Stimulated activated effector memory CD8-positive, alpha-beta T cell treated with anti-CD3 and anti-CD28 coated beads, Interleukin-12 subunit alpha, Interleukin-12 subunit beta, amount 100 ng/mL, for 72 hours (primary cell): ENCODE data around the gene CCL17.

Experiments used
- ATAC-seq: fragments of 150-1000 bp; cut with Tn5 transposase; 2 replicates; pipeline ENCODE4 v1.10.0; 2021
- DNase-seq, 2 donors: peaks; one replicate each; pipeline ENCODE4 v3.0.0; 2021 to 2022; ENCODE audit warnings: low spot score in 2 of 2
- H3K27ac Mint-ChIP-seq: one replicate; pipeline ENCODE4 v1.8.0; 2022; ENCODE audit warnings: mild to moderate bottlenecking, mixed read lengths
- H3K36me3 Mint-ChIP-seq: one replicate; pipeline ENCODE4 v1.8.0; 2022; ENCODE audit warnings: mild to moderate bottlenecking, mixed read lengths
- H3K4me1 Mint-ChIP-seq: one replicate; pipeline ENCODE4 v1.8.0; 2022; ENCODE audit warnings: mixed read lengths
- H3K4me3 Mint-ChIP-seq: one replicate; pipeline ENCODE4 v1.8.0; 2022; ENCODE audit warnings: mild to moderate bottlenecking, mixed read lengths
- H3K9me3 Mint-ChIP-seq: one replicate; pipeline ENCODE4 v1.8.0; 2022; ENCODE audit warnings: mixed read lengths

CCL17 gene

DNA sequence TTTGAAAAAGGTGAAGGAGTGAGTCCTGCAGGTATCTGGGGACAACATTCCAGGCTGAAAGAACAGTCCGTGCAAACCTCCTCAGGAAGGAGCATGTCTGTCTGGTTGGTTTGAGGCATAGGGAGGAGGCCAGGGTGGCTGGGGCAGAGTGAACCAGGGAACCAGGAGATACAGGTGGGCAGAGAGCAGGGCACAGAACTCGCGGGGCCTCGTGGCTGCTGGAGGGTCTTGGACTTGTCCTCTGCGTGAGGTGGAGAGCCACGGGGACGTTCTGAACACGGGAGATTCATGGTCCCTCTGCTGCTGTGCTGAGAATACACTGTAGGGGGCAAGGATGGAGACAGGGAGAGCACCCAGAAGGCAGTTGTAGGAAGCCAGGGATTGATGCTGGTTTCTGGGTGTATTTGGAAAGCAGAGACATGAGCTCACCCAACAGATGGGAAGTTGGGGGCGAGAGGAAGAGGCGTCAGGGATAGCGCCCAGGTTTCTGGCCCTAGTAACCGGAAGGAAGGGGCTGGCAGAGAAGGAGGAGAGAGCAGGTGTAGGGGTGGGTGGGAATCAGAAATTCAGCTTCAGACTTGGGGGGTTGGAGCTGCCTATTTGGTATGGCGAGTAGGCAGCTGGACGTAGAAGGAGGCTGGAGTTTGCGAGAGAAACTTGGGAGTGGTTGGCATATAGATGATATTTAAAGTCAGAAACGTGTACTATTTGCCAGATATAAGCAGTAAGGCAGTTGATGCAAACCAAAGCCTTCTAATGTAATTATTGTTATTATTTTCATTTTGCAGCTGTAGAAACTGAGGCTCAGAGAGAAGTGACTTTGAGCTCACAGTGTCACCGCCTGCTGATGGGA is at the start of gene CCL17:
TSS of gene CCL17 (plus strand) at position 803 of the 853 bp plus-strand sequence. CDS start 9,166 bp downstream, outside the sequence.
- peaks cover 5% of the 10 kb centered on the region for H3K36me3 Mint-ChIP-seq
- H3K4me3 Mint-ChIP-seq, result no peak within 1 kb of the TSS
- H3K9me3 Mint-ChIP-seq, result no peaks in the 10 kb centered on the region
- peaks cover 10% of the 10 kb centered on the region for H3K4me1 Mint-ChIP-seq
- peak within 1 kb of the TSS; percentile 9 for H3K27ac Mint-ChIP-seq
- ATAC-seq (peak; percentile 21), DNase-seq (no peak)

DNA sequence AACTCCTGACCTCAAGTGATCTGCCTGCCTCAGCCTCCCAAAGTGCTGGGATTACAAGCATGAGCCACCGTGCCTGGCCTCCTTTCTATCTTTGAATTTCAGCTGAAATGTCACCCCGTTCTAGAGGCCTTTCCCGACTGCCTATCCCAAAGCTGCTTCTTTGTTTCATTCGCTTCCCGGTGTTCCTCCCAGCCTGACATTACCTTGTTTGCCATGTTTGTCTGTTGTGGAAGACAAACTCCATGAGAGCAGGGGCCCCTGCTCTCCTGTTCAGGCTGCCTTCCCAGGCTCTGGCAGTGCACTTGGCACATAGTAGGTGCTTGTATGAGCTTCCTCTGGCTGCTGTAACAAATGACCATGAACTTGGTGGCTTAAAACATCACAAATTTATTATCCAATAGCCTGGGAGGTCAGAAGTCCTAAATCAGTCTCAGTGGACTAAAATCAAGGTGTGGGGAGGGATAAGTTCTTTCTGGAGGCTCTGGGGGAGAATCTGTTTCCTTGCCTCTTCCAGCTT is 48.6 kb upstream of the CCL17 start:
- Mint-ChIP-seq H3K27ac (no peak overlapping the region), H3K4me1 (peaks cover 12% of the 10 kb centered on the region), H3K4me3 (no peak overlapping the region), H3K36me3 (peaks cover 2% of the 10 kb centered on the region), H3K9me3 (no peaks in the 10 kb centered on the region)
- ATAC-seq (no peak), DNase-seq (no peak)

GRCh38 chr16:57356547-57356946 is 48.0 kb upstream of the CCL17 start:
- peaks cover 8% of the 10 kb centered on the region for H3K36me3 Mint-ChIP-seq
- H3K4me3 Mint-ChIP-seq, result no peak overlapping the region
- ATAC-seq (no peak), DNase-seq (no peak)
- H3K27ac Mint-ChIP-seq, result no peak overlapping the region
- no peaks in the 10 kb centered on the region for H3K9me3 Mint-ChIP-seq
- peaks cover 12% of the 10 kb centered on the region for H3K4me1 Mint-ChIP-seq

DNA sequence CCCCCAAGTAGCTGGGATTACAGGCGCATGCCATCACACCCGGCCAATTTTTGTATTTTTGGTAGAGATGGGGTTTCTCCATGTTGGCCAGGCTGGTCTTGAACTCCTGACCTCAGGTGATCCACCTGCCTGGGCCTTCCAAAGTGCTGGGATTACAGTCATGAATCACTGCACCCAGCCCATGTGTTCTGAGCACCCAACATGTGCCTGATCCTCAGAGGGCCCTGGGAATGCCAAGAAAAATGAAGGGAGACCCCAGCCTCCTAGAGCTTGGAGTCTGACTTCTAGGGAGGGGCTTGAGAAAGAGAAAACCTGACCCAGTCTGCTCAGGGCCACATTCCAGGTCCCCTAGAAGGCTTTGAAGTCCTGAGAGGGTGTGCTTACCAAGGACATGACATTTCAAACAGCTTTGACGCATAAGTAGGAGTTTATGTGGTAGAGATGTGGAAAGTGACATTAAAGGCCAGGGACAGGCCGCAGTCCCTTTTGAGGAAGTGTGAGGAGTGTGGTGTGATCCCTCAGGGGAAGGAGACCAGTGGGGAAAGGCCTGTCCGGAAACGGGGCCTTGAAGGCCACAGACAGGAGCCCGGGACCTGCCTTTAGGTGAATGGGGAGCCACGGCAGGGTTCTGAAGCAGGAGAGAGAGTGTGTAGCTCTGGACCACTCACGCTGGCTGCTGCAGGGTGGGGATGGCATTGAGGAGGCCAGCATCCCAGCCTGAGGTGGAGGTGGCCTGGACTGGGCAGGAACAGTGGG is 47.1 kb upstream of the CCL17 start:
- ATAC-seq (peak; percentile 17), DNase-seq (no peak)
- Mint-ChIP-seq H3K9me3 (no peaks in the 10 kb centered on the region), H3K36me3 (peaks cover 12% of the 10 kb centered on the region), H3K4me1 (peaks cover 12% of the 10 kb centered on the region), H3K27ac (peak overlapping the region; percentile 81), H3K4me3 (no peak overlapping the region)

DNA sequence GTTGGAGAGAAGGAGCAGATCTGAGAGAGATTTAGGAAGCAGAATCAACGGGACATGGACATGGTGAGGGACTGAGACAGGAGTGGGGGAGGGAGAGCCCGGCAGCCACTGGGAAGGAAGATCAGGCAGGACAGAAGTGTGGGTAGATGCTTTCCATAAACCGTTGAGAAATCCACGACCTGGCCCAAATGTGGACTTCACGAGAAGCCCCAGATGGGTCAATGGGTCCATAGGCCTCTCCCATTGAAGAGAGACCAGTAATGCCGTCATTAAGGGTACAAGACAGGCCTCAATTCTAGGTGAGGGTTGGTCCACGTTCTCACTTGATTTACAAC is 46.5 kb upstream of the CCL17 start:
- no peak for DNase-seq
- Mint-ChIP-seq H3K9me3 (no peaks in the 10 kb centered on the region), H3K36me3 (peaks cover 12% of the 10 kb centered on the region), H3K27ac (peak overlapping the region; percentile 81), H3K4me1 (peaks cover 12% of the 10 kb centered on the region), H3K4me3 (no peak overlapping the region)
- no peak for ATAC-seq

GRCh38 chr16:57358527-57359095 is 46.0 kb upstream of the CCL17 start, which contains the start of gene CCL22:
Gene CCL22 (plus strand): TSS chr16:57358783. CDS start chr16:57358817, 34 bp downstream.
- peak; percentile 75 for ATAC-seq
- no peak within 1 kb of the TSS for H3K4me3 Mint-ChIP-seq
- H3K27ac Mint-ChIP-seq, result peak within 1 kb of the TSS; percentile 81

GRCh38 chr16:57360321-57360935 is 44.1 kb upstream of the CCL17 start:
- peaks cover 12% of the 10 kb centered on the region for H3K36me3 Mint-ChIP-seq
- DNase-seq (no peak), ATAC-seq (no peak)
- peaks cover 12% of the 10 kb centered on the region for H3K4me1 Mint-ChIP-seq
- H3K9me3 Mint-ChIP-seq, result no peaks in the 10 kb centered on the region
- peak overlapping the region; percentile 43 for H3K27ac Mint-ChIP-seq
- peak overlapping the region; percentile 24 for H3K4me3 Mint-ChIP-seq

More at GRCh38 chr16:57358527-57359095, 46.0 kb upstream of the CCL17 start, which contains the start of gene CCL22:
- peaks cover 12% of the 10 kb centered on the region for H3K36me3 Mint-ChIP-seq
- H3K9me3 Mint-ChIP-seq, result no peaks in the 10 kb centered on the region
- DNase-seq, result no peak
- H3K4me1 Mint-ChIP-seq, result peaks cover 12% of the 10 kb centered on the region

DNA sequence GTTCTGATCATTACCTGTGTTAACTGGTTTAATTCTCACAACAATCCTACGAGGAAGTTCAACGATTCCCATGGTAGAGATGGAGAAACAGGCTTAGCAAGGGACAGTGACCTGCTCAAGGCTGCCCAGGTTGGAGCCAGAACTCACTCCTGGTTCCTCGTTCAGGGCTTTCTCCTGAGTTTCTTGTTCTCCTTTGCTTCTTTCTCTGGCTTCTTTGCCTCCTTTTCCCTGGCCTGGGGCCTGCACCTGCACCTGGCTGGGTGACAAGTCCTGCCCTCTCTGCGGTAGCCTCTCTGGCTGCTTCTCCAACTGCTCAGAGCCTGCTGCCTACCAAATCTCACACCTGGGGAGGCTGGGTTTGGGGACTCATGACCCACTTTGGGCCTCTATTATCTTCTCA is 43.2 kb upstream of the CCL17 start:
- no peak for ATAC-seq

GRCh38 chr16:57364143-57364542 is 40.4 kb upstream of the CCL17 start:
- H3K9me3 Mint-ChIP-seq, result no peaks in the 10 kb centered on the region
- ATAC-seq, result no peak
- H3K4me3 Mint-ChIP-seq, result no peak overlapping the region
- H3K27ac Mint-ChIP-seq, result no peak overlapping the region
- DNase-seq, result no peak
- H3K4me1 Mint-ChIP-seq, result peaks cover 5% of the 10 kb centered on the region
- peaks cover 12% of the 10 kb centered on the region for H3K36me3 Mint-ChIP-seq

More for the DNA sequence above, 43.2 kb upstream of the CCL17 start:
- H3K4me3 Mint-ChIP-seq, result no peak overlapping the region
- no peak for DNase-seq
- H3K36me3 Mint-ChIP-seq, result peaks cover 12% of the 10 kb centered on the region
- H3K4me1 Mint-ChIP-seq, result peaks cover 12% of the 10 kb centered on the region
- no peaks in the 10 kb centered on the region for H3K9me3 Mint-ChIP-seq
- no peak overlapping the region for H3K27ac Mint-ChIP-seq

DNA sequence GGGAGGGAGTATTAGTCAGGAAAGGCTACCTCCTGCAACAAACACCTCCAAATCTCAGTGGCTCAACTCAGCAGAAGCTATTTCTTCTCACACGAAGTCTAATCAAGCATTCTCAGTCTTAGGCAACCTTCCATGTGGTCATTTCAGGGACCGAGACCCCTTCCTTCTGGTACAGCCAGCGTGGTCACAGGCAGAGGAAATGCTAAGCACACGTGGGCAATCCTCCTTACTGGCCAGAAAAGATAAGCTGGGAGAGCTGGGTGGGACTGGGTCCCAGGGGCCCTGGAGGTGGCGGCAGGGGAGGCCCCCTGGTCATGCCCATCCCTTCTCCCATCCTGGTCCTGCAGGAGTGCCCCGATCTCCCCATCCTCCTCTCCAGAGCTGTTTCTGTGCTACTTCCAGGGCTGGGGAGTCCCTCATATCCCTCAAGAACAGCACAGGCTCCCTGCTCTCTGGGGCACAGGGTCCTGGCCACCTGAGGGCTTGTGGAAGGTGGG is 38.0 kb upstream of the CCL17 start:
- H3K4me3 Mint-ChIP-seq, result no peak overlapping the region
- peak; percentile 20 for ATAC-seq
- H3K36me3 Mint-ChIP-seq, result peaks cover 4% of the 10 kb centered on the region

GRCh38 chr16:57367116-57367752 is 37.3 kb upstream of the CCL17 start:
- Mint-ChIP-seq H3K9me3 (no peaks in the 10 kb centered on the region), H3K4me3 (no peak overlapping the region), H3K4me1 (peaks cover 5% of the 10 kb centered on the region), H3K36me3 (no peaks in the 10 kb centered on the region), H3K27ac (no peak overlapping the region)
- no peak for ATAC-seq
- no peak for DNase-seq

More for the DNA sequence above, 38.0 kb upstream of the CCL17 start:
- no peak for DNase-seq
- no peak overlapping the region for H3K27ac Mint-ChIP-seq
- H3K9me3 Mint-ChIP-seq, result no peaks in the 10 kb centered on the region
- H3K4me1 Mint-ChIP-seq, result peaks cover 5% of the 10 kb centered on the region

- no peak for DNase-seq
- H3K36me3 Mint-ChIP-seq, result no peaks in the 10 kb centered on the region
Measured at GRCh38 chr16:57371494-57372371, 32.8 kb upstream of the CCL17 start.

DNA sequence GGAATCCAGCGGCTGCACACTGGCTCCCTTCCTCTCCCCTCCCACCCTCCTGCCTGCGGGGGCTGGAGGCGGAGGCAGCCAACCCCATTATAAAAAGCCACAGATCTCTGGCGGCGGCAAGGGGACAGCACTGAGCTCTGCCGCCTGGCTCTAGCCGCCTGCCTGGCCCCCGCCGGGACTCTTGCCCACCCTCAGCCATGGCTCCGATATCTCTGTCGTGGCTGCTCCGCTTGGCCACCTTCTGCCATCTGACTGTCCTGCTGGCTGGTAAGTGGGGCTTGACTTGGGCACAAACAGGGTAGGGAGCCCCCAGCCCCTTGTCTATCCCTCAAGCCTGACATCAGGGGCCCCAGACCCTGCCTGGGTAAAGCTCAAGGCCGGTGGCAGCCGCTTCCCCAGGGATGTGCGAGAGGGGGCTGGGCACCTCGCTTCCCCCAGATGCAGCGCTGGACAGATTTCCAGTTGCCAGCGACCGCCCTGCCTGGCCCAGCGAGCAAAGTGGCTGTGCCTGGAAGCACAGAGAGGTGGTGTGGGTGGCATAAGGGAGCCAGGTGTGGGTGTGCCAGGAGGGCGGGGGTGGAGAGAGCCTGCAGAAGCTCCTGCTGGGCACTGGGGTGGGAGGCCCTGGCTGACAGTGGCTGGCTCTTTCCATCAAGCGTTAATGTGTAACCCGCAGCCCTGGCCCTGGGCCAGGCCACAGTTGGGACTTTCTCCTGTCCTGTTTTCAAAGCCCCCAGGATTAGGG is 32.0 kb upstream of the CCL17 start, which contains the start of gene CX3CL1:
TSS of gene CX3CL1 (plus strand) at position 119 of the 745 bp plus-strand sequence. CDS start at position 198, 79 bp downstream.
- peaks cover 16% of the 10 kb centered on the region for H3K4me1 Mint-ChIP-seq
- no peaks in the 10 kb centered on the region for H3K9me3 Mint-ChIP-seq
- no peaks in the 10 kb centered on the region for H3K36me3 Mint-ChIP-seq
- H3K27ac Mint-ChIP-seq, result no peak within 1 kb of the TSS
- ATAC-seq, result no peak
- no peak within 1 kb of the TSS for H3K4me3 Mint-ChIP-seq
- no peak for DNase-seq

More at GRCh38 chr16:57371494-57372371, 32.8 kb upstream of the CCL17 start:
- Mint-ChIP-seq H3K27ac (no peak overlapping the region), H3K9me3 (no peaks in the 10 kb centered on the region), H3K4me1 (peaks cover 13% of the 10 kb centered on the region), H3K4me3 (no peak overlapping the region)
- no peak for ATAC-seq
